ENCODE data around the gene EXOC2. TPM values are rescaled to one million over a fixed set of nuclear protein-coding genes. Genes with fewer than 3 reads are reported as not detected.

EXOC2 gene
- total and polyA plus RNA-seq, 2 of the 13 experiments (the other 11 are each of a cell fraction or from before 2014, with no cell fraction given) = 12.6 to 22.9 TPM

GRCh38 chr6:451336-451735 is 241.6 kb downstream of the EXOC2 start:
- intact Hi-C loops (cut with micrococcal nuclease; ENCODE audit: unreplicated experiment) = no loop called here
- WGBS (ENCODE audit: low lambda C conversion rate) = 62% methylated on average over 11 of the region's 12 CpGs
- ATAC-seq (no peak), DNase-seq (ENCODE audit: low spot score) (no peak), FAIRE-seq (no peak)
- Histone ChIP-seq H3K4me1 (ENCODE audit: insufficient read depth, low read length) (no peaks in the 10 kb centered on the region), H2AFZ (ENCODE audit: low read length) (no peak overlapping the region), H3K79me2 (ENCODE audit: insufficient read depth, low read length) (no peaks in the 10 kb centered on the region), H3K36me3 (replicated peaks in 1 of 2; ENCODE audit: control insufficient read depth in 1 of 2, insufficient read depth in 2 of 2, low read length in 2 of 2) (no peaks in the 10 kb centered on the region), H3K27ac (ENCODE audit: extremely low read length, insufficient read depth, low read length) (no peak overlapping the region), H3K27me3 (ENCODE audit: control insufficient read depth in 1 of 2, insufficient read depth in 2 of 2, low read length in 2 of 2) (peaks cover 7 to 66% of the 10 kb centered on the region in 2 experiments; a peak in 4 of 5 replicates), H4K20me1 (ENCODE audit: insufficient read depth, low read length) (no peaks in the 10 kb centered on the region; the same call in 1 of the 2 replicates), H3K4me3 (replicated peaks in 1 of 3; ENCODE audit: insufficient read depth in 1 of 3, low read depth in 2 of 3, low read length in 3 of 3) (no peak overlapping the region), H3K9me3 (ENCODE audit: low read length) (no peaks in the 10 kb centered on the region), H3K9ac (ENCODE audit: insufficient read depth, low read depth, low read length) (no peak overlapping the region), H3K4me2 (ENCODE audit: low read depth, low read length) (no peak overlapping the region)
- CTCF ChIA-PET (ENCODE audit: low intra/inter-chr PET ratio, low total read pairs) = no interaction called here
- BruUV-seq (replicated peaks) = no TSS peak
- POLR2A ChIA-PET = no interaction called here
- in situ Hi-C loops (cut with HindIII; ENCODE audit: extremely low pct_ligation_motif_present, low pct_unique_long_range_greater_than_20kb) = no loop called here
- TF ChIP-seq EEA1 (CRISPR knock-in tag; IDR thresholded peaks at IDR 0.05; ENCODE audit: borderline replicate concordance) (no peak), ZNF329 (CRISPR knock-in tag; IDR thresholded peaks at IDR 0.05; ENCODE audit: low read depth) (no peak), ZKSCAN1 (IDR thresholded peaks at IDR 0.05; ENCODE audit: low read length) (no peak), MIER2 (CRISPR knock-in tag; IDR thresholded peaks at IDR 0.05) (no peak), GATA4 (IDR thresholded peaks at IDR 0.05; ENCODE audit: borderline replicate concordance, low read depth) (no peak), ZBTB20 (CRISPR knock-in tag; IDR thresholded peaks at IDR 0.05; ENCODE audit: borderline replicate concordance, low read depth) (no peak), ZBTB10 (CRISPR knock-in tag; IDR thresholded peaks at IDR 0.05; ENCODE audit: borderline replicate concordance) (no peak), ZNF414 (CRISPR knock-in tag; IDR thresholded peaks at IDR 0.05) (no peak)

Measured in HepG2 (cell line).